Activated naive CD8-positive, alpha-beta T cell treated with anti-CD3 and anti-CD28 coated beads, Interleukin-2, amount 50 U/mL, for 24 hours (primary cell): ENCODE data around the gene SFT2D2.

Experiments used
- ATAC-seq: fragments of 150-1000 bp; cut with Tn5 transposase; one replicate; pipeline ENCODE4 v1.10.0; 2021
- DNase-seq: peaks from one replicate; pipeline ENCODE4 v3.0.0; 2021
- H3K27ac Mint-ChIP-seq: one replicate; pipeline ENCODE4 v1.8.0; 2021; ENCODE audit warnings: mild to moderate bottlenecking, mixed read lengths
- H3K27me3 Mint-ChIP-seq: one replicate; pipeline ENCODE4 v1.8.0; 2021; ENCODE audit warnings: mixed read lengths
- H3K36me3 Mint-ChIP-seq: one replicate; pipeline ENCODE4 v1.8.0; 2021; ENCODE audit warnings: low read depth, mixed read lengths
- H3K4me1 Mint-ChIP-seq: one replicate; pipeline ENCODE4 v1.8.0; 2021; ENCODE audit warnings: mixed read lengths
- H3K4me3 Mint-ChIP-seq: one replicate; pipeline ENCODE4 v1.8.0; 2021; ENCODE audit warnings: mild to moderate bottlenecking, moderate library complexity, mixed read lengths
- H3K9me3 Mint-ChIP-seq: one replicate; pipeline ENCODE4 v1.8.0; 2021; ENCODE audit warnings: mixed read lengths

SFT2D2 gene

DNA sequence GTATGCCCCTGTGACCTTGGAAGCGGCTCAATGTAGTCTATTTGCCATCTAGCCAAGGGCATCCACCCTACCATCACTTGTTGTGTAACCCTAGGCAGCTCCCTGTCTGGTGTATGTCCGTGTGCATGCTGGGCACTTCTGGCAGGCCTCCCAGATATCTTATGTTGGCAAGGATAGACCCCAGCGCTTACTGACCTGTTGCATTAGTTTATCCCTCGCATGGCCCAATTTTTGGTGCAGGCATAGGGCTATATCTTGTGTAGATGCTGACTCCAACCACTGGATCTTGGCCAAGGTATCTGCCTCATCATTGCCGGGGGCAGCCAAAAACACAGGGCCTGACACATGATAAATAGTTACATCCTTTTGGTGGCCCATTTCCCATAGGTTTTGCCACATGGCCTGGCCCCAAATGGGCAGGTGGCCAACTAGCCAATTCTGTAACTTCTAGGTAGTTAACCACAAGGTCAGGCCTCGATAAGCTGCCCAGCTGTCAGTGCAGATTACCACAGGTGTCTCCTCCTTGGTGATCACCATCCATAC lies 40.9 kb downstream of the SFT2D2 start:
- H3K27ac Mint-ChIP-seq, result no peak overlapping the region
- H3K4me3 Mint-ChIP-seq, result no peak overlapping the region
- ATAC-seq (no peak), DNase-seq (no peak)
- H3K9me3 Mint-ChIP-seq, result no peaks in the 10 kb centered on the region
- no peaks in the 10 kb centered on the region for H3K4me1 Mint-ChIP-seq
- no peaks in the 10 kb centered on the region for H3K27me3 Mint-ChIP-seq
- peaks cover 17% of the 10 kb centered on the region for H3K36me3 Mint-ChIP-seq

DNA sequence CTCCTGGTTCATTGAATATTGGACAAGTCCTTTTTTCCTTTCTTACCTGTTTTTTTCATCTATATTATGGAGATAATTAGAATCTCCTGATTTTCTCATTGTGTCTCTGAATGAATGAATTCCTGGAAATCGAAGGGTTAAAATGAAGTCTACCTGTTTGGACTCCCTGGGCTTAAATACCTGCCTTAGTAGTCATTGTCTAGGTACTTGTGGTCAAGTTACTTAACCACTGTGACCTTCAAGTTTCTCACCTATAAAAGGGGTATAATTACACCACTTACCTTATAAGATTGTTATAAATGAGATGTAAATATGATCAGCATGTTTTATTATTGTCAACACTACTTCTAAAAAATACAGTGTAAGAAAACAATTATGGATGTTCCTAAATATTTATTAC lies 45.8 kb downstream of the SFT2D2 start:
- no peak overlapping the region for H3K27ac Mint-ChIP-seq
- no peaks in the 10 kb centered on the region for H3K36me3 Mint-ChIP-seq
- DNase-seq, result no peak
- no peak overlapping the region for H3K4me3 Mint-ChIP-seq
- peaks cover 3% of the 10 kb centered on the region for H3K9me3 Mint-ChIP-seq
- peaks cover 6% of the 10 kb centered on the region for H3K4me1 Mint-ChIP-seq
- H3K27me3 Mint-ChIP-seq, result no peaks in the 10 kb centered on the region
- no peak for ATAC-seq

- H3K36me3 Mint-ChIP-seq, result peaks cover 5% of the 10 kb centered on the region
- H3K27ac Mint-ChIP-seq, result no peak overlapping the region
- H3K4me1 Mint-ChIP-seq, result peaks cover 6% of the 10 kb centered on the region
- H3K4me3 Mint-ChIP-seq, result no peak overlapping the region
- ATAC-seq, result no peak
- peaks cover 9% of the 10 kb centered on the region for H3K9me3 Mint-ChIP-seq
- no peak for DNase-seq
- no peaks in the 10 kb centered on the region for H3K27me3 Mint-ChIP-seq
These were observed 47.8 kb downstream of the SFT2D2 start for GRCh38 chr1:168273575-168273974.

DNA sequence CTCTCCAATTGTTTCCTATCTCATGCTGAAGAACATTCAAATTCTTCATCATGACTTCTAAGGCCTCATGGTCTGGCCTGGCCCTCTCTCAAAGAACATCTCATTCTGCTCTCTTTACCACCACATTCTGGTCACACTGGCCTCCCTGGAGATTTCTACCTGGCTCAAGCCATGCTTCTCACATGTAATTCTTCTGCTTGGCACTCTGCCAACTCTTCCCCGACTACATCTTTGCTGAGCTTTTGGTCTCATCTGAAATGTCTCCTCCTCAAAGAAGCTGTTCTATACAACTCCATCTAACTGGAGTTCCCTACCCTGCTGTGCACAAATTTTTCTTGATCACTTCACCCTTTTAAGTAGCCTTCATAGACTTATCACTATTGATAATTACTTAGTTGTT lies 53.4 kb downstream of the SFT2D2 start:
- no peaks in the 10 kb centered on the region for H3K4me1 Mint-ChIP-seq

DNA sequence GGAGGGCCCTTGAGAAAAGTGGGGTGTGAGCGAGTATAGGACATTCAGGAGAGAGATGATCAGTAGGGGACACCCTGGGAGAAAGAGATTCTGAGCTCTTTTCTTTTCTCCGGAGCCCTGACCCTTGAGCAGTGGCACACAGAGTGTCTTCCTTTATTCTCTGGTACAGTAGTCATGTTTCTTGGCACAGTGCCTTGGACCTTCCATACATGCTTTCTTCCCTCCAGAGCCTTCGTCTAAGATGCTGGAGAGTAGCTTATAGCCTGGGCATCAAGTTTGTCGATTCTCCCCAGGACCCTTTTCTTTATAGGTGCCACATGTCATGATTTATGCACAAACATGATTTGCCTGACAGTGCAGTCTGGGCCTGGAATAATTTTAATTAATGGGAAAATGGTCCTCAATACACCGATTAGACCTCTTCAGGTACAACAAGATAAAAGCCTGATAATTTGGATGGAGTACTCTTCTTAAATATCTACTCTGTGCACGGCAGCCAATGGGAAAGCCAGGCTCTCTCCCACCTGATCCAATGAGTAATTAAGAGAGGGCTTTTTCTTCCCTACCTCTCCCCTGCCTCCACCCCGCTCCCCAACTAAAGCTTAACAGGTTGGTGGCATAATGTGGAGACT lies 54.6 kb downstream of the SFT2D2 start, which contains the start of gene TBX19:
Gene TBX19, plus strand, starts transcription at position 582 of the 632 bp plus-strand sequence. CDS start 214 bp downstream, outside the sequence.
- DNase-seq (no peak), ATAC-seq (no peak)
- Mint-ChIP-seq H3K27me3 (no peaks in the 10 kb centered on the region), H3K27ac (no peak within 1 kb of the TSS), H3K9me3 (peaks cover 9% of the 10 kb centered on the region), H3K4me3 (no peak within 1 kb of the TSS), H3K36me3 (peaks cover 8% of the 10 kb centered on the region), H3K4me1 (no peaks in the 10 kb centered on the region)

More for the DNA sequence above, 53.4 kb downstream of the SFT2D2 start:
- Mint-ChIP-seq H3K27ac (no peak overlapping the region), H3K4me3 (no peak overlapping the region), H3K27me3 (no peaks in the 10 kb centered on the region), H3K36me3 (peaks cover 8% of the 10 kb centered on the region), H3K9me3 (peaks cover 9% of the 10 kb centered on the region)
- ATAC-seq, result no peak
- no peak for DNase-seq

- no peak for ATAC-seq
- no peaks in the 10 kb centered on the region for H3K27me3 Mint-ChIP-seq
- H3K9me3 Mint-ChIP-seq, result peaks cover 6% of the 10 kb centered on the region
- H3K4me3 Mint-ChIP-seq, result no peak overlapping the region
- no peak for DNase-seq
- no peak overlapping the region for H3K27ac Mint-ChIP-seq
- peaks cover 8% of the 10 kb centered on the region for H3K36me3 Mint-ChIP-seq
- peaks cover 2% of the 10 kb centered on the region for H3K4me1 Mint-ChIP-seq
These were observed 56.0 kb downstream of the SFT2D2 start for GRCh38 chr1:168281603-168282325.

GRCh38 chr1:168285521-168285790 lies 59.7 kb downstream of the SFT2D2 start:
- peaks cover 11% of the 10 kb centered on the region for H3K4me1 Mint-ChIP-seq
- H3K27ac Mint-ChIP-seq, result no peak overlapping the region
- no peaks in the 10 kb centered on the region for H3K9me3 Mint-ChIP-seq
- H3K4me3 Mint-ChIP-seq, result no peak overlapping the region
- no peak for DNase-seq
- no peak for ATAC-seq
- H3K36me3 Mint-ChIP-seq, result peaks cover 3% of the 10 kb centered on the region
- H3K27me3 Mint-ChIP-seq, result no peaks in the 10 kb centered on the region

GRCh38 chr1:168285971-168286927 lies 60.4 kb downstream of the SFT2D2 start:
- DNase-seq, result no peak
- peaks cover 3% of the 10 kb centered on the region for H3K36me3 Mint-ChIP-seq
- ATAC-seq, result no peak
- no peak overlapping the region for H3K27ac Mint-ChIP-seq
- H3K4me3 Mint-ChIP-seq, result no peak overlapping the region
- H3K4me1 Mint-ChIP-seq, result peaks cover 11% of the 10 kb centered on the region
- no peaks in the 10 kb centered on the region for H3K9me3 Mint-ChIP-seq
- H3K27me3 Mint-ChIP-seq, result no peaks in the 10 kb centered on the region

DNA sequence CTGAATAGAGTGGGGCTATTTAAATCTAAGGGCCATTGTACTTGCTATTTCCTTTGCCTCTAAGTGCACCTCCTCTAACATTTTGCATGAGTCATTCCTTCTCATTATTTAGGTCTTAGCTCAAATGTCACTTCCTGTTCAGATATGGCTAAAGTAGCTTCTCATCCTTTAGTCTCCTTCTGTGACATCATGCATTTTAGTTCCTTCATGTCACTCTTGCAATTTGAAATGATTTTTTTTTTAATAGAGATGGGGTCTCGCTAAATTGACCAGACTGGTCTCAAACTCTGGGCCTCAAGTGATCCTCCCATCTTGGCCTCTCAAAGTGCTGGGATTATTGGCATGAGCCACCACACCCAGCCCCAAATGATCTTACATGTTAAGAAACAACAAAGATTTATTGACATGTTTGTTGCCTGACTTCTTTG lies 61.4 kb downstream of the SFT2D2 start:
- Mint-ChIP-seq H3K36me3 (no peaks in the 10 kb centered on the region), H3K4me3 (no peak overlapping the region), H3K4me1 (peaks cover 11% of the 10 kb centered on the region), H3K9me3 (no peaks in the 10 kb centered on the region), H3K27me3 (no peaks in the 10 kb centered on the region), H3K27ac (no peak overlapping the region)
- DNase-seq (no peak), ATAC-seq (peak; percentile 82)

GRCh38 chr1:168288311-168289052 lies 62.7 kb downstream of the SFT2D2 start:
- no peaks in the 10 kb centered on the region for H3K27me3 Mint-ChIP-seq
- H3K4me3 Mint-ChIP-seq, result no peak overlapping the region
- no peak for DNase-seq
- no peak for ATAC-seq
- peaks cover 11% of the 10 kb centered on the region for H3K4me1 Mint-ChIP-seq
- peaks cover 1% of the 10 kb centered on the region for H3K36me3 Mint-ChIP-seq
- H3K27ac Mint-ChIP-seq, result no peak overlapping the region
- H3K9me3 Mint-ChIP-seq, result no peaks in the 10 kb centered on the region

- peaks cover 1% of the 10 kb centered on the region for H3K36me3 Mint-ChIP-seq
- no peak overlapping the region for H3K27ac Mint-ChIP-seq
- H3K4me3 Mint-ChIP-seq, result no peak overlapping the region
- H3K27me3 Mint-ChIP-seq, result no peaks in the 10 kb centered on the region
- peaks cover 13% of the 10 kb centered on the region for H3K4me1 Mint-ChIP-seq
- ATAC-seq (no peak), DNase-seq (no peak)
- no peaks in the 10 kb centered on the region for H3K9me3 Mint-ChIP-seq
These were observed 65.5 kb downstream of the SFT2D2 start for GRCh38 chr1:168291222-168291837.

- H3K27me3 Mint-ChIP-seq, result no peaks in the 10 kb centered on the region
- DNase-seq, result no peak
- peaks cover 1% of the 10 kb centered on the region for H3K36me3 Mint-ChIP-seq
- no peak for ATAC-seq
- no peak overlapping the region for H3K27ac Mint-ChIP-seq
- H3K9me3 Mint-ChIP-seq, result no peaks in the 10 kb centered on the region
- peaks cover 2% of the 10 kb centered on the region for H3K4me1 Mint-ChIP-seq
- H3K4me3 Mint-ChIP-seq, result no peak overlapping the region
These were observed 67.6 kb downstream of the SFT2D2 start for GRCh38 chr1:168293356-168293755.

DNA sequence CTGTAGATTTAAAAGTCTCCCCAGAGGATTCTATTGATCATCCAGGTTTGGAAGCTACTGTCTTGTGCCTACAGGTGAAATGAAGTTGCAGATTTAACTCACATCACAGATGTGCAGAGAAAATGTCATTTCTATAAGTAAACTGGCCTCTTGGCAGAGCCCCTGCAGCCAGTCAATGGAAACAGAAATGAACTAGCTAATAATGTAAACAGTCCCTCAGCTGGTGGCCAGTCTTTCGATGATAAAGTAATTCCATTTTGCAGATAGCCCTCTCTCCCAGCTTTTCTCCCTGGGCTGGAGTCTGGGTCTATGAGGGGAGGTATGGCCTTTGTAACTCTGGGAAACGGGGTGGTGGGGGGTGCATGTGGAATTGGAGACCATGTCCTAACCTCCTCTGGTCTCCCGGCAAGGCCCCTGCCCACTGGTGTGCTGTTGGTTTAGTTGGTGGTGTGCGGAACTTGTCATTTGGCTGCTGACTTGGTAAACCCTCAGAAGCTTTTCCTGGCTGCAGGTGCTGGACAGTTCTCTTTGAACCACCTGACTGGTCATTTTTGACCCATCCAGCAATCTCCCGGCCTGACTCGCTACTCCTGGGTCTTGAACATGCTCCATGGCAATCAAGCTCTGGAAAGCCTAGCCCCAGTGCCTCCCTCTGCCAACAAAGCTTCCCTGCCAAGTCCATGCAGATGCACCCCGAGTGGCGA lies 69.8 kb downstream of the SFT2D2 start:
- Mint-ChIP-seq H3K36me3 (peaks cover 1% of the 10 kb centered on the region), H3K9me3 (no peaks in the 10 kb centered on the region), H3K27me3 (no peaks in the 10 kb centered on the region), H3K27ac (no peak overlapping the region), H3K4me3 (no peak overlapping the region), H3K4me1 (peaks cover 2% of the 10 kb centered on the region)
- ATAC-seq (no peak), DNase-seq (no peak)
